HG03342 (cell line): ENCODE data around the gene ACVR1.
"Not testable (repeated sequence)": the region's sequence is repeated elsewhere in the genome, so short reads cannot be mapped to it uniquely, and the experiment has no call there.

Experiments
- ATAC-seq: cut with Tn5 transposase; IDR thresholded peaks from one replicate; pipeline ENCODE4 v1.9.1; 2021; ENCODE audit warnings: mild to moderate bottlenecking, moderate library complexity; ENCODE audit not compliant: unreplicated experiment

Gene ACVR1

DNA sequence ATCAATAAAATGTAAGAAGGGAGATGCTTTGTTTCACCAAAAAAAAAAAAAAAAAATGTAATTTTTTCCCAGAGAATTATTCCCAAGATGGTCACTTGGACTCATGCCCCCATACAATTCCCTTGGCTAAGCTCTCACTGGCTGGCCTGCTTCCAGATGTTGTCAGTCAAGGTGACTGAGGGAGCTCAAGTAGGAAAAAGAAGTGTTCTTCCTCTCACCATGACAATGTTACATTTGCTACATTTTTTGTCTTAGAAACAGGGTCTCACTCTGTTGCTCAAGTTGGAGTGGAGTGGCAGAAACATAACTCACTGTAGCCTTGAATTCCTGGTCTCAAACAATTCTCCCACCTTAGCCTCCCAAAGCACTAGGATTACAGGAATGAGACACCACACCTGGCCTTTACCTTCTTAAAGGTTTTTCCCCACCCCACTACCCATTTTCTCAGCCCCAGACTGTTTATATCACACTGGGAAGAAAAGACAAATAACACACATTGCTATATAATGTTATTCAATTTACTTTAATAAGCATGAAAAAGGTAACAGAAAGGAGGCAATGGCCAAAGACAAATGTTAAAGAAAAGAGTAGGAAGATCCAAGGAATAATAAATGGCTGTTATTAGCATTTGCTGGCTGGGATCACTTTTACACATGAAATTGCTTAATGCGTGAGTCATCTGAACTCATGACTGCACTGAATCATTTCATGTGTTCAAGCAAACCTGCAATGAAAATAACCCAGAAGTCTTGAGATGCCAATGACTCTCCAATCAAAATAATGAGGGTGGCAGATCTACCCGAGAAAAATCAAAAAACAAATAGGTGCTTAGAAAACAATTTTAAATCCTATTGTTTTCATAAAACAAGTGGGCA, 45.2 kb downstream of the ACVR1 start:
- no peak for ATAC-seq

DNA sequence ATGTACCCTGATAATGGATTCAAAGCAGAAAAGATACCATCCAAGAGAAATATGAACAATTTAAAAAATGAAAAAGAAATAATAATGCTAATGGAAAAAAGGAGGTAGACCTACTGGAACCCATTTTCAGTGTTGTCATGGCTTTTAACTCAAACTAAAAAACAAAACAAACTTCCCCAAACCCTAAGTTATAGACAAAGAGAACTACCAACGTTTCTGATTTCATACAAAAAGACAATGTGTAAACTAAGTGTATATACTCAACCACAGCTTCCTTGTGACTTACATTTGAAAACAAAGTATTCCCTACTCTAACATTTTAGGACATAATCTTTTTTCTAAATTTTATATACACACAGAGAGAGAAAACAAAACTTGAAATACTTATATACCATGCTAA, 45.9 kb downstream of the ACVR1 start:
- no peak for ATAC-seq

DNA sequence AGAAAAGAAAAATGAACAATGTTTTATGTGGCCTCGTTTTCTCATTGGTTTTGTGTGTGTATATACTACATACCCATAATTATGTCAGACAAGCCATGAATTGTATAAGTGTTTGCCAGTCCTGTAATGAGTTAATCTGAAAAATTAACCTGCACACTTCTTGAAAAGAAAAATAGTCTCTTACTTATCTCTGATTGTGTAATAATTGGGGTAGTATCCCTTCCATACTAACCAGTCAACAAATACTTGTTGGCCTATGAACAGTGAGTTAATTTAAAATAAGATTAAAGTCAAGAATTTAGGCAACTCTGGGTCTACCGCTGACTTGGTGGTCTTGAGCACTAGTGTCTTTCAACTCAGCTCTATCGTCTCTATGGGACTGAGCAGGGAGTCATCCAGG, 48.8 kb downstream of the ACVR1 start:
- ATAC-seq, result no peak

DNA sequence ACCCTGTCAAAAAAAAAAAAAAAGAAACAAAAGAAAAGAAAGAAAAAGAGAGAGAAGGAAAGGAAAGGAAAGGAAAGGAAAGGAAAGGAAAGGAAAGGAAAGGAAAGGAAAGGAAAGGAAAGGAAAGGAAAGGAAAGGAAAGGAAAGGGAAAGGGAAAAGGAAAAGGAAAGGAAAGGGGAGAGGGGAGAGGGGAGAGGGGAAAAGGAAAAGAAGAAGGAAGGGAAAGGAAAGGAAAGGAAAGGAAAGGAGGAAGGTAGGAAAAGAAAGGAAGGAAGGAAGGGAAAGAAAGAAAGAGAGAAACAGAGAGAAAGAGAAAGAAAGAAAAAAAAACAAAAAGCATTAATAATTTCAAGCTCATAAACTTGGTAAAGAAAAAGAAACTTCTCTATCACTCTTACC, 49.5 kb downstream of the ACVR1 start:
- ATAC-seq, result not testable (repeated sequence)

DNA sequence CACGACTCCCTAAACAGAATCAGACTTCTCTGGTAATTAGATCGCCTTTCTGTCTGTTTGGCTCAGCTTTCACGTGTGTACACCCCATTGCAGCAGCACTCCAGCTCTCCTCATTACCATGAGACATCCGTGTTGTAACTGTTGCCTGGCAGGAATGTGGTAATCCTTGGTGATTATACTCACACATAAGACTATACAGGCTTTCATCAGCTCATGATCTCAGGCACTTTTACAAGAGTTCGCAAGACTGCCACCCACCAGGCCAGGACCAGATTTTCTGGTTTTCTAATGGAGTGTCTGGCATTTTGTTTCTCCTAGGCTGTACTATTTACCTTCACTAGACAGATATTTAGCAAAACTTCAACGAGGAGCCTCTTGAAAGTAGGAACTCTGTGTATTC, 50.2 kb downstream of the ACVR1 start:
- no peak for ATAC-seq

DNA sequence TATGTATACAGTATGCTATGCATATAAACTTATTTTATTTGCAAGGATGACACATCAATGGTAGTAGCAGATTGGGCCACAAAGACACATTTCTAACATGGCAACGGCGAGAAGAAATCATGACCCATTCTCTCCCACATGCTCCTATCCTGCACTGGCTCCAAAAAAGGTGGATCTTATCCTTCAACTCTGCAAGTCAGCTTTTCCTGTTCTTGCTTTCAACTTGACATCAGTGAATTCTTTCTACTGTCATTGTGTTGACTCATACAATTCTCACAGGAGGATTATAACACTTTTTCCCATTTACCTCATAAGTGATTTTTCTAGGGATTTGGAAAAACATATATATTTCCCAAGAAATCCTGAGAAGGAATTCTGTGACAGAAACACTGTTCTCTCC, 53.1 kb downstream of the ACVR1 start:
- no peak for ATAC-seq

DNA sequence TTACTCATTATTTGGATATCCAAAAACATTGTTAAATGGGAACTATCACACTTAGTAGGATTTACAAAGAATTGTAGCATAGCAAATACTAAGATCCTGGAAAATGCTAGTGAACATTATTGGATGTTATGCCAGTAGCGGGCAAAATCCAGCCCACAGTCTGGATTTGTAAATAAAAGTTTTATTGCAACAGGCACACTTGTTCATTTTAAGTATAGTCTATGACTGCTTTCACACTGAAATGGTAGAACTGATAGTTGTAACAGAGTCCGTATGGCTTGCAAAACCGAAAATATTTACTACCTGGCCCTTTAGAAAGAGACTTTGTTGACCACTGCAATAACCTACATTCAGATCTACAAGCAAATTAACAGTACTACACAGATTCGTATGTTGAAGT, 53.6 kb downstream of the ACVR1 start:
- ATAC-seq, result no peak

DNA sequence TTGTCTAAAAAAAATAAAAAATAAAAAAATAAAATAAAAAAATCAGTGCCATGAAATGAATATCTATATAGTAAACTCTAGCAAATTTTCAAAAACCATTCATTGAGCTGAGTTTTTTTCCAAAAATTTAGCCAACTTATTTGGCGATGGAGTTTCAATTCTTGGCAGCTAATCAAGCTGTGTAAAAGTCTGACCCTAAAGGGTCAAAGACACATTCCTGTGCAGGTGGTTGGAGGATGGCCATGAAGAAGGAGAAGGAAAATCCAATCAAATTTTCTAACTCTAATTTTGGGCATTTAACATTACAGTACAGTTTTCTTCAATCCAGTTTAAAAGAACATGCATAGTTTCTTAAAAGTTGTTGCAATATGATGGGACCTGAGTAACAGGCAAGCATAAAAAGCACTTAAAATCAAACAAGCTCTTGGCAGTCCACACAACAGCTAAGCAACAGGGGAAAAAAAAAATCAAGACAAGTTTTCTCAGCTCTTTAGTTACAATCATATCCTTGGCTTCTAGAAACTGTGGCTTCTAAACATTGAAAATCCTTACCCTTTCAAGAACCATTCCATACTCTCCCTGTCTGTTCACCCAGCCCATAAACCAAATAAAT, 54.5 kb downstream of the ACVR1 start:
- ATAC-seq, result no peak

DNA sequence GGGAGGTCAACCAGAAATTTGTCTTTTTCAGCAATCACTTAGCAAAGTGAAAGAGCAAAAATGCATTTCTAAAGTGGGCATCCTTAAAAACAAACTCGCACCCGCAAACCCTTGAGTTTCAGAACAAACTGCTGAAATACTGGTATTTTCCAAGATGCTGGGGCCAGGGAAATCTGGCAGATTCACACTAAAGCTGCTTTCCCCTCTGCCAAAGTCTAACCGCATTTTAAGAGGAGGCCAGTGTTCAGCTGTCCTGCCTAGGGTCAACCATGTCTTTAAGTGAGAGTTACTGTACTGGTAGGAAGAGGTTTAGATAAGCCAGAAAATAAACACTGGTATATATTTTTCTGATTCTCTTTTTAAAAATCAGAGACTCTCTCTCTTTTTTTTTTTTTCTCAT, 55.9 kb downstream of the ACVR1 start:
- no peak for ATAC-seq

DNA sequence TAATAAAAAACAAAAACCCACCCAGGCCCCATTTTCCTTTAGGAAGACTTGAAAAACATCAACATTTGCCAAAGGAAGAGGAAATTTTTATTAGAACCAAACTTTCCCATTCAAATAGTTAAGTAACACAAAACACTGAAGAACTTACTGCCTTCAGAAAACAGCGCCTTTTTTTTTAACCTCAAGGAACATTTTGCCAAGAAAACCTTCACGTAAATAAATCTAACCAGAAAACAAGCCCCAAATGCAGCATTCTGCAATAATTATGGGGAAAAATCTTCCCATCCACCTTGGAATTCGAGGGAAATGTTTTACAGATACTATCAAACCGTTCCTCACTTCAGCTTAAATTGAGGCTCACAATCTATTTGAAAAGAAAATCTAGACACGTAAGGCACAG, 56.4 kb downstream of the ACVR1 start:
- no peak for ATAC-seq

DNA sequence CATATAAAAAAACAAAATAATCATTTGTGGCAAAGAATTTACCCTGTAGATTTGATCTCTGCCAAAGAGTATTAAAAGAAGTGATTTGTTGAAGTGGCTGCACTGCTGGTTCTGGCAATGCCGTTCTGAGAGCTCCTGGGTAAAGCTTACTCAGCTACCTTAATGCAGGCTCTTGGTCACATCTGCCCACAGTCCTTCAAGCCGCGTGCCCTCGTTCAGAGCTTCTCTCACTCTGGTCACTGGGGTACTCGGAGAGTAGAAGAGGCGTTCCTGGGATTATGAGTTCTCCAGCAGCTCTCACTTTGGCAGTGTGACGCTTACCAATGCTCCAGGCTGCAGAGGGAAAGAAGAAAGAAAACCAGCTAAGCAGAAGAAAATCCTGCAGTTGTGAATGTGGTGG, 57.9 kb downstream of the ACVR1 start:
- ATAC-seq, result no peak

DNA sequence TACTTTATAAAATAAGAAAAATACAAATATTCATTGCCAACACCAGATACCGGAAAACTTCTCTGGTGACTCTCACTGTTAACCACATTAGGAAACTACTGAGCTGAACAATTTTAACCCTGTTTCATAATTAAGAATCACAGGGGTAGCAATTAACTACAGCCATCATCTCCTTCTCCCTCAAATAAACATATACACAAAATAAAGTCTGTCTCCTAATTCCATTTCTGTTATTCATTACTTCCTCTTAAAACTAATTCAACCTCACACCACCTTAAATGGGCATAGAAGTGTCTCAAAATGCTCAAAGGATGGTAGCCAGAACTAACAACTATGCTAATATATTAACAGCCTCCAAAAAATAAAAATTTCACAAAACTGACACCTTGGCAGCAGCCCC, 60.7 kb downstream of the ACVR1 start:
- no peak for ATAC-seq

DNA sequence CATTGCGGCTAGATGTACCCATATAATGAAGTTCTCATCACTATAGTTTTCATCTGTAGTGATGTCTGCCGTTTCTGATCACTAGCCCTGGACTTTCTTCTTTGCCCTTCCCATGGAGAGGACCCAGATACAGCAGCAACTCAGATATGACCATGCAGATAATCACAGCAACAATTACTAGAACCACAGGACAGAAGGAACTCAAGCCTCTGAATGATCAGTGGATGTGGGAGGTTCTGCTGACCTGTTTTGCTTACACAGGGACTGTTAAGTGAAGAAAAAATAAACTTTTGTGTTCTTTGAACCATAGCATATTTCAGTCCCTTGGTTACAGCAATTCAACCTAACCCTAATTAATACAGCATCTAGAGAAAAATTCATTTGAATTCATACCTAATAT, 62.7 kb downstream of the ACVR1 start:
- no peak for ATAC-seq

DNA sequence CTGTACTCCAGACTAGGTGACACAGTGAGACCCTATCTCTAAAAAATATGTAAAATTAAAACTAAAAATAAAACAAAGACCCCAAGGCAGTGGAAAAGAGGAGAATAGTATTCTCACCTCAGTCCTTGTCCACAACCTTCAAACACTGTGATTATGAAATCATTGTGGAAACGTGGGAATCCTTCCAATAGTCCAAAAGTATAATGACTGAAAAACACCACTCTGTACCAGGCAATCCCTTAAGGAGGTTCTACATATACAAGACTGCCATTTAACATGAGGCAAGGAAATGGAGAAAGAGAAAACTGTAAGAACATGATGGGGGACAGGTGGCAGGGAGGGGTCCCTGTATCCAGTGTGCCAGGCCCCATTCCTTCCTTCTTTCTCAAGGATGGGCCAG, 66.1 kb downstream of the ACVR1 start:
- no peak for ATAC-seq

DNA sequence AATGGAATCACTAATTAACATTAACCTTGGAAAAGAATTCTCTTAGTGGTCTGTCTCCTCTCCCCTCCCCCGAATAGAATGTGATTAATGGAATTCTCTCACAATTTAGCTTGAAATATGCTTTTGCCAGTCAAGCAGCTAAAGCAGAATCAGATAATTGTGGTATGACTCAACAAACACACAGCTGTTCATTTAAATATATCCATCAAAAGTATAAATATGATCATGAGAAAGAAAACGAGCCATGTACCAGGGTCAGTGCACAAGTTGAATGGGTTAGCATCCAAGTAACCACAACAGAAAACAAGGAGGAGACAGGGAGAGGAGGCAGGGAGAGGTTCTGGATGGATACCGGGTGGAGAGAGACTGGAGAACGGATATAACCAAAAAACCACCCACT, 66.9 kb downstream of the ACVR1 start:
- no peak for ATAC-seq

DNA sequence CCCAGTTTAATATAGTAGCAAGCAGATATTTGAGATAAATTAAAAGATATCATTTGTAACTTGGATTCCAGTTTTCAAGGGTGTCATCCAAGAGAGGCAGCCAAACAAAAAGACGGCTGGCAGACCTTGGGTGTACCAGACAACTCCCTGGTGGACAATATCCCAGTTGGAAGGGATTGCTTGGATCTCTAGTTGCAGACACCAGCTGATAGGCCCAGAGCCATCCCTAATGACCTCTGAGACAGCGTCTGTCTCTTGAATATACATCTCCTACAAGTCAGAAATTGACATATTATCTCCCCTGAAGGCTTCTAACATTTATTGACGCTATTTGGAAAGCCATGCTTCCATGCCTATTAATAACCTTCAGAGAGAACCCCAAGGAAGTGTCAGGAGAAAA, 67.7 kb downstream of the ACVR1 start:
- no peak for ATAC-seq

DNA sequence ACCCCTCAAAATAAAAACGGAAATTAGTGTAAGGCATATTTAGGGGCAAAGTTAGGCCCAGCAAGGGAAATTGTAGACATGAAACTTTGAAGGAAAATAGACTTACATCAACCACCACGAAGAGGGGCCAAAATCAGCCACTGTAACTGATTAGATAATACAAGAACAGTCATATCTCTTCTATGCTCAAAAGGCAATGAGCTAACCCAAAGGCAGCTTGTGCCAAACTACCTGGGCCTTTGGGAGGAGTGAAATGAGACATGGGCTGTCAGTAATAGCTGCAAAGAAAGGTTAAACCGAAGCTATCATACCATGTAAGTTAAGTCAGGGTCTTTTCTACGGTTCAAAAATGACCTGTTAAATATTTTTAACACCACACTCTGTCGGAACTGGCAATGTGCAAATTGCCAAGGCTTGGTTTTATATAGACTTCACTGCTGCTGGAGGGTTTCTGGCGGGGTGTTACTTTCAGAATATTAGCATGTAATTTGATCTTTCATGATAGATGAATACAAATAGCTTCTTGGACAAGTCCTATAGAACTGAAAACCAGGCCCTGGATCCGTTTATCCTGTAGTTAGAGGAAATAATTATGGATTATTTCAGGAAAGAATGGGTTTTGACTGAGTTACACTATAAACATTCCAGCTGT, 69.6 kb downstream of the ACVR1 start:
- ATAC-seq, result no peak

DNA sequence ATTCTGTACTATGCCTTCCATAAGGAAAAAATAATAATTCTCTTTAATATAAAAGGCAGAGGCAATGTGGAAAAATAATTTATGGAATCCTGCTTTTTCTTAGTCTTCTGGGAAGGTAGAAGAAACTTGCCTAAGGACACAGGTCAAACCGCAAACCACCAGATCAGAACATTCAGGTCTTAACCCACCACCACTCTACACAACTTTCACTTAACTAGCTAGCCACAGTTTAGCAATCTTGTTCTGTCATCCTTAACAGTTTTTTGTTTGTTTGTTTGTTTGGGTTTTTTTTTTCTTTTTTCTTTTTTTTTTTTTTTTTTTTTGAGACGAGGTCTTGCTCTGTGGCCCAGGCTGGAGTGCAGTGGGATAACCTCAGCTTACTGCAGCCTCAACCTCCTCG, 70.6 kb downstream of the ACVR1 start:
- no peak for ATAC-seq

DNA sequence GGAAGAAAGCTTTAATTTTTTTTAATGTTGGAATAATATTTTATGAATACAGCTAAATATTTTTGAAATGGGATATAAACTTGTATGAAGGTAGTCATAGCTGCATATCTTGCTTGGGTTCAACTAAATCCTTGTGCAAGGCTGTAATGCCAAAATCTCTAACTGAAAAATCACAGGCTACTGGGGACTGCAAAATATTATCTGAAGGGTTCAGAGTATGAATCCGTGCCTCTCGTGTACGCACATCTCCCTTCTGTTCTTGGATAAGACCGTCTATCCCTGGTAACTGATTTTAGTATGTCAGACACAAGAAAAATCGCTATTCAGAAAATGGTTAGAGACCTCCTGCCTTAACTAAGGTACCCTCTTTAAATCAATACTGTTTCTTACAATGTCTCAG, 71.8 kb downstream of the ACVR1 start:
- ATAC-seq, result no peak

DNA sequence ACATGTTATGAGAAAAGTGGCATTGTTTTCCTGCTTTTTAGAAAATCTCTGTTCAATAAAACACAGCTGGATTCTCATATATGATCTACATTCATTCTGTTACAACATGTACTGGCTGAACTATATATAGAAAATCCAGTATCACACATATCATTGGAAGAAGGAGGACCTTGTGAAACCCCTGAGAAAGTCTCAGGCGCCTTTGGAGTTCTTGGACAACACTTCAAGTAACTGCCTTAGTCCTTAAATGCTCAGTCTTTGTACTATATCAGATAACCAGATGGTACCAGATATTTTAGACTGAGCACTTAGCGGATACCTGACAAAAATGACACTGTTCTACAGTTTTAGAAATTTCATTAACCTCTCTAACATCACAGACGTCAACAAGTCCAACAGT, 72.2 kb downstream of the ACVR1 start:
- ATAC-seq, result no peak

DNA sequence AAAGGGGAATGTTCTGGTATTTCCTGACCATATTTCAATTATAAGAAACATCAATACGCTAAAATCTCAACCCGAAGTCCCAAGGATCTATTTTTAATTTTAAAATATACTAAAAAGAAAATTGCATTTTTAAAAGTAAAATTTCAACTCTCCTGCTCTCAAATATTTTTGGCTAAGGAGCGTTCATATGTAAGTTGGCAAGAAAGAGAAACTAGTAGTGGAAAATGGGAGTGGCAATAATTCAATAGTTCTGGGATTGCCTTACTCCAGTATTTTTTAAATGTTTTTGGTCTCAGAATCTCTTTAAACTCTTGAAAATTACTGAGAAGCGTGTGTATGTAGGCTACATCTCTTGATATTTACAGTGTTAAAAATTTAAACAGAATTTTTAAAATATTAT, 72.7 kb downstream of the ACVR1 start:
- ATAC-seq, result no peak

DNA sequence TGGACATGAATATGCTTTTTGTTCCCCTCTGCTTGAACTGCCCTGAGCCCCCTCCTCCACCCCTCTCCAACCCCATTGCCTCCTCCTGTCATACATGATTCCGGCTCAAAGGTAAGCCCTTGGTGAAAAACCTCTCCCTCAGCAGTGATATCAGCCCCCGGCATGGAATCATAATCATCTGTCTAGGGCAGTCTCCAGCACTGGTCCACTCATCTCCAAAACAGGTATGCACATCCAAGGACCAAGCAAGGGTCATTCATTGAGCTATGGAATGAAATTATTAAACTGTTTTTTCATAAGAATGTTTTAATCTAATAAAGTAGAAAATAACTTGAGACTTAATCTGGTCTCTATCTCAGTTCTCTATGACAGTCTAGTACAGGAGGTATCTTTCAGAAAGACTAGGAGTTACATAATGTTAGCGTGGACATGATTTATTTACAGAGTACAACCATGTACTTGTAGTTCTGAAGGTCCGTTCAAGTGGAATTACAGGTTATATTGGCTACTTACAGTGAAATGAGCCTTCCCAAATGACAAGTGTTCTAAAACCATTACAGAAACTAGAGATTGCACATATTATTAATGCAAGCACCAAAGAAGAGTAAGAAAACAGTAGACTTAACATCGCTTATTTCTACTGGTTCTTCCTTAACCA, 75.2 kb downstream of the ACVR1 start:
- ATAC-seq, result no peak
